HG03135 (cell line): ENCODE results near the gene TRIAP1.

Experiments
- ATAC-seq: cut with Tn5 transposase; IDR thresholded peaks from one replicate; pipeline ENCODE4 v1.9.1; 2021; ENCODE audit warnings: mild to moderate bottlenecking, moderate library complexity; ENCODE audit not compliant: unreplicated experiment

TRIAP1 gene

GRCh38 chr12:120394483-120395367 is 51.5 kb downstream of the TRIAP1 start:
- ATAC-seq: no peak
